ENCODE results near the gene ROBO3. TPM values are rescaled to one million over a fixed set of nuclear protein-coding genes. Genes with fewer than 3 reads are reported as not detected.

The ROBO3 gene
- total RNA-seq, 3 donors from 2014 or later: 4.0 to 10.3 (median 8.5) TPM

- intact Hi-C loops (cut with DNase I, micrococcal nuclease): no loop called here
- no peak for DNase-seq
- Histone ChIP-seq H3K4me1 (ENCODE audit: low read depth) (no peaks in the 10 kb centered on the region), H3K4me3 (no peak overlapping the region), H3K9me3 (no peaks in the 10 kb centered on the region), H3K36me3 (ENCODE audit: low read depth) (no peaks in the 10 kb centered on the region)
- no peak for ATAC-seq
- TF ChIP-seq CTCF (IDR thresholded peaks at IDR 0.05): no peak
These were observed 29.6 kb downstream of the ROBO3 start for GRCh38 chr11:124894606-124895430.

- Histone ChIP-seq H3K4me3 (no peak overlapping the region), H3K9me3 (no peaks in the 10 kb centered on the region), H3K4me1 (ENCODE audit: low read depth) (no peaks in the 10 kb centered on the region), H3K36me3 (ENCODE audit: low read depth) (no peaks in the 10 kb centered on the region)
- intact Hi-C loops (cut with DNase I, micrococcal nuclease): no loop called here
- ATAC-seq (no peak), DNase-seq (no peak)
- no peak for TF ChIP-seq CTCF (IDR thresholded peaks at IDR 0.05)
These were observed 30.3 kb downstream of the ROBO3 start for GRCh38 chr11:124895471-124895971.

- no peak overlapping the region for H3K4me3 ChIP-seq
- no peak for TF ChIP-seq CTCF (IDR thresholded peaks at IDR 0.05)
- intact Hi-C loops (cut with DNase I, micrococcal nuclease): no loop called here
- no peak for DNase-seq
- ATAC-seq: no peak
- no peaks in the 10 kb centered on the region for H3K36me3 ChIP-seq (ENCODE audit: low read depth)
- H3K4me1 ChIP-seq (ENCODE audit: low read depth): no peaks in the 10 kb centered on the region
- no peaks in the 10 kb centered on the region for H3K9me3 ChIP-seq
These were observed 31.0 kb downstream of the ROBO3 start for GRCh38 chr11:124896071-124896750.

GRCh38 chr11:124896821-124897391, 31.7 kb downstream of the ROBO3 start:
- intact Hi-C loops (cut with DNase I, micrococcal nuclease): no loop called here
- no peak for DNase-seq
- Histone ChIP-seq H3K9me3 (no peaks in the 10 kb centered on the region), H3K36me3 (ENCODE audit: low read depth) (no peaks in the 10 kb centered on the region), H3K4me3 (no peak overlapping the region), H3K4me1 (ENCODE audit: low read depth) (no peaks in the 10 kb centered on the region)
- ATAC-seq: no peak
- no peak for TF ChIP-seq CTCF (IDR thresholded peaks at IDR 0.05)

GRCh38 chr11:124897674-124898262, 32.5 kb downstream of the ROBO3 start, which contains the start of gene ROBO4:
Gene ROBO4, minus strand, starts transcription at chr11:124897865. Its CDS starts 70 bp downstream, at chr11:124897795.
- Histone ChIP-seq H3K36me3 (ENCODE audit: low read depth) (no peaks in the 10 kb centered on the region), H3K9me3 (no peaks in the 10 kb centered on the region), H3K4me1 (ENCODE audit: low read depth) (no peaks in the 10 kb centered on the region), H3K4me3 (no peak within 1 kb of the TSS)
- no peak for TF ChIP-seq CTCF (IDR thresholded peaks at IDR 0.05)
- ATAC-seq (no peak), DNase-seq (no peak)
- intact Hi-C loops (cut with DNase I, micrococcal nuclease): no loop called here

All from mucosa of descending colon (tissue), 3 donors.